CD4-positive, alpha-beta T cell (primary cell): ENCODE results near the gene OIP5. TPM values are rescaled to one million over a fixed set of nuclear protein-coding genes. Genes with fewer than 3 reads are reported as not detected.
"Not testable (repeated sequence)": the region's sequence is repeated elsewhere in the genome, so short reads cannot be mapped to it uniquely, and the experiment has no call there.

Experiments
- ATAC-seq: fragments of 200-7000 bp; cut with Tn5 transposase; one replicate; pipeline ENCODE4 v1.10.0; 2022; ENCODE audit warnings: mild to moderate bottlenecking; ENCODE audit not compliant: poor library complexity
- CTCF ChIA-PET: fragments of 350-600 bp; sonication (Branson Sonifier 250); formaldehyde crosslinking; loops from one replicate; lab custom pipeline; 2021; ENCODE audit warnings: antibody characterized with exemption, inconsistent platforms; lab: Charles Lee
- POLR2A ChIA-PET: fragments of 350-600 bp; sonication (Branson Sonifier 250); formaldehyde crosslinking; loops from one replicate; lab custom pipeline; 2021; ENCODE audit warnings: antibody characterized with exemption, inconsistent platforms; lab: Charles Lee
- DNase-seq, 14 experiments: peaks; one replicate each; pipeline ENCODE4 v3.0.0-alpha.2; 2013 to 2020; ENCODE audit warnings: mixed read lengths in 2 of 14
- H3K27ac ChIP-seq, 2 donors: one replicate each; pipeline versions ENCODE4 v1.5.1 to v1.7.0; 2013; ENCODE audit warnings: low read length in 2 of 2, low read depth in 1 of 2, mild to moderate bottlenecking in 1 of 2
- H3K27me3 ChIP-seq, 2 experiments: 1 replicate in 1 of 2; 2 replicates in 1 of 2; pipeline versions ENCODE4 v1.6.1 to v1.7.0; 2013; ENCODE audit warnings: low read length in 2 of 2, control low read depth in 1 of 2, mild to moderate bottlenecking in 1 of 2, moderate library complexity in 1 of 2; ENCODE audit not compliant: insufficient read depth in 2 of 2, control insufficient read depth in 1 of 2
- H3K36me3 ChIP-seq: one replicate; pipeline ENCODE4 v1.6.1; 2013; ENCODE audit warnings: low read length, control low read depth; ENCODE audit not compliant: insufficient read depth
- H3K4me1 ChIP-seq: one replicate; pipeline ENCODE4 v1.6.1; 2013; ENCODE audit warnings: low read length, control low read depth; ENCODE audit not compliant: insufficient read depth
- H3K4me3 ChIP-seq: one replicate; pipeline ENCODE4 v1.5.1; 2013; ENCODE audit warnings: mild to moderate bottlenecking, low read length, moderate library complexity
- H3K9me3 ChIP-seq, 2 experiments: 1 replicate in 1 of 2; 2 replicates in 1 of 2; pipeline versions ENCODE4 v1.6.1 to v1.7.0; 2013; ENCODE audit warnings: low read length in 2 of 2, mild to moderate bottlenecking in 2 of 2, control low read depth in 1 of 2, moderate library complexity in 1 of 2; ENCODE audit not compliant: control insufficient read depth in 1 of 2, insufficient read depth in 1 of 2
- H3K27ac Mint-ChIP-seq: one replicate; pipeline ENCODE4 v1.8.0; 2020; ENCODE audit warnings: mixed read lengths
- H3K27me3 Mint-ChIP-seq: one replicate; pipeline ENCODE4 v1.8.0; 2021; ENCODE audit warnings: mixed read lengths
- H3K36me3 Mint-ChIP-seq: one replicate; pipeline ENCODE4 v1.8.0; 2021; ENCODE audit warnings: low read depth, mixed read lengths
- H3K4me1 Mint-ChIP-seq: one replicate; pipeline ENCODE4 v1.8.0; 2021; ENCODE audit warnings: low read depth, mixed read lengths
- H3K4me3 Mint-ChIP-seq: one replicate; pipeline ENCODE4 v1.8.0; 2020; ENCODE audit warnings: mild to moderate bottlenecking, mixed read lengths
- H3K9me3 Mint-ChIP-seq: one replicate; pipeline ENCODE4 v1.8.0; 2020; ENCODE audit warnings: mixed read lengths
- CTCF ChIP-seq: fragments of 200-600 bp; IDR thresholded peaks from one replicate; pipeline ENCODE4 v1.8.0; 2022; ENCODE audit warnings: antibody characterized with exemption, mild to moderate bottlenecking
- intact Hi-C, 2 experiments: fragments of 100-400 bp; cut with DNase I in 1 of 2; cut with micrococcal nuclease in 1 of 2; formaldehyde crosslinking; loops; one replicate each; pipeline versions ENCODE4 v1.15.1 to v1.9.0; 2023 to 2025; cut with DNase I, micrococcal nuclease
- total RNA-seq, 174 experiments: library from RNA in 2 of 174; stranded (reverse) in 2 of 174; gene quantifications; one replicate each; pipeline ENCODE4 v1.2.3 and lab custom pipeline; 2021 to 2026

The OIP5 gene
- total RNA-seq, 2 experiments from 2014 or later, result 0.20 to 0.36 TPM

- ChIA-PET CTCF (interaction anchor here (0.7 kb wide), 1 partner anchor 9 kb away, joined by 3 read pairs; the partner anchor contains the start of gene OIP5), POLR2A (no interaction called here)
- Histone ChIP-seq H3K4me3 (no peak overlapping the region), H3K4me1 (no peaks in the 10 kb centered on the region), H3K27me3 (no peaks in the 10 kb centered on the region), H3K36me3 (no peaks in the 10 kb centered on the region), H3K9me3 (peaks cover 0 to 3% of the 10 kb centered on the region in 2 experiments), H3K27ac (no peak overlapping the region)
- Mint-ChIP-seq H3K9me3 (no peaks in the 10 kb centered on the region), H3K27me3 (no peaks in the 10 kb centered on the region), H3K4me3 (no peak overlapping the region), H3K4me1 (no peaks in the 10 kb centered on the region), H3K27ac (no peak overlapping the region), H3K36me3 (no peaks in the 10 kb centered on the region)
- DNase-seq (peak in 1 of 14 experiments; percentile 7), ATAC-seq (no peak)
- intact Hi-C loops, result no loop called here
- no peak for TF ChIP-seq CTCF
Measured at GRCh38 chr15:41323611-41324010, 8.8 kb downstream of the OIP5 start.

- H3K9me3 Mint-ChIP-seq, intact Hi-C loops, H3K4me3 ChIP-seq, H3K4me3 Mint-ChIP-seq, H3K27me3 Mint-ChIP-seq, ATAC-seq, POLR2A ChIA-PET, DNase-seq, H3K9me3 ChIP-seq, H3K27me3 ChIP-seq, H3K27ac ChIP-seq, H3K36me3 Mint-ChIP-seq, CTCF ChIA-PET, H3K27ac Mint-ChIP-seq, H3K36me3 ChIP-seq, H3K4me1 ChIP-seq, H3K4me1 Mint-ChIP-seq: not testable (repeated sequence)
Measured at GRCh38 chr15:41320805-41321330, 11.5 kb downstream of the OIP5 start.

GRCh38 chr15:41309226-41309905 lies 23.0 kb downstream of the OIP5 start:
- TF ChIP-seq CTCF, result no peak
- H3K27me3 ChIP-seq, result no peaks in the 10 kb centered on the region
- no peaks in the 10 kb centered on the region for H3K27me3 Mint-ChIP-seq
- H3K36me3 ChIP-seq, result no peaks in the 10 kb centered on the region
- H3K27ac Mint-ChIP-seq, result no peak overlapping the region
- H3K36me3 Mint-ChIP-seq, result peaks cover 5% of the 10 kb centered on the region
- DNase-seq (no peak), ATAC-seq (no peak)
- ChIA-PET POLR2A (interaction anchor here (1.0 kb wide), 1 partner anchor 23 kb away, joined by 3 read pairs; the partner anchor contains the start of genes NUSAP1 and OIP5), CTCF (no interaction called here)
- H3K4me1 ChIP-seq, result no peaks in the 10 kb centered on the region
- no peak overlapping the region for H3K27ac ChIP-seq
- H3K9me3 ChIP-seq, result no peaks in the 10 kb centered on the region
- H3K4me3 ChIP-seq, result no peak overlapping the region
- H3K4me1 Mint-ChIP-seq, result no peaks in the 10 kb centered on the region
- intact Hi-C loops, result no loop called here
- H3K9me3 Mint-ChIP-seq, result no peaks in the 10 kb centered on the region
- H3K4me3 Mint-ChIP-seq, result no peak overlapping the region
